Measurements from ENCODE around the gene TRMT61B.

TRMT61B gene

GRCh38 chr2:28824870-28825269 lies 45.2 kb downstream of the TRMT61B start:
- H3K27ac ChIP-seq, result no peak overlapping the region
- TF ChIP-seq CTCF (conservative IDR thresholded peaks at IDR 0.05), result no peak

- TF ChIP-seq CTCF (conservative IDR thresholded peaks at IDR 0.05), result no peak
- H3K27ac ChIP-seq, result no peak overlapping the region
Measured at GRCh38 chr2:28824207-28824606, 45.9 kb downstream of the TRMT61B start.

GRCh38 chr2:28822036-28822435 lies 48.1 kb downstream of the TRMT61B start:
- H3K27ac ChIP-seq, result no peak overlapping the region
- no peak for TF ChIP-seq CTCF (conservative IDR thresholded peaks at IDR 0.05)

- TF ChIP-seq CTCF (conservative IDR thresholded peaks at IDR 0.05), result peak; percentile 81
- no peak overlapping the region for H3K27ac ChIP-seq
Measured at GRCh38 chr2:28821295-28821958, 48.7 kb downstream of the TRMT61B start.

- no peak overlapping the region for H3K27ac ChIP-seq
- TF ChIP-seq CTCF (conservative IDR thresholded peaks at IDR 0.05), result no peak
Measured at GRCh38 chr2:28818053-28818452, 52.1 kb downstream of the TRMT61B start.

- H3K27ac ChIP-seq, result peak within 1 kb of the TSS; percentile 58
- TF ChIP-seq CTCF (conservative IDR thresholded peaks at IDR 0.05), result peak; percentile 11; the same call in 1 of the 2 replicates
Measured at GRCh38 chr2:28810384-28811285, 59.5 kb downstream of the TRMT61B start, which contains the start of gene SPDYA. SPDYA (plus strand) TSS chr2:28810834; CDS start chr2:28816015, 5,181 bp downstream.

GRCh38 chr2:28809927-28810326 lies 60.2 kb downstream of the TRMT61B start:
- no peak for TF ChIP-seq CTCF (conservative IDR thresholded peaks at IDR 0.05)
- peak overlapping the region; percentile 58 for H3K27ac ChIP-seq

Measured in VCaP (cell line).